ENCODE measurements around the gene GTPBP6.

- TF ChIP-seq CTCF (IDR thresholded peaks at IDR 0.05) (no peak), POLR2A (IDR thresholded peaks at IDR 0.05) (no peak), EP300 (IDR thresholded peaks at IDR 0.05) (no peak), POLR2AphosphoS5 (IDR thresholded peaks at IDR 0.05) (no peak)
Measured at GRCh38 chrX:281166-281999, 37.2 kb downstream of the GTPBP6 start, which contains the start of gene PLCXD1.
